CD4-positive, alpha-beta T cell (primary cell): Measurements from ENCODE around the gene HJURP. TPM values are rescaled to one million over a fixed set of nuclear protein-coding genes. Genes with fewer than 3 reads are reported as not detected.

Source experiments
- ATAC-seq: fragments of 200-7000 bp; cut with Tn5 transposase; one replicate; pipeline ENCODE4 v1.10.0; 2022; ENCODE audit warnings: mild to moderate bottlenecking; ENCODE audit not compliant: poor library complexity
- CTCF ChIA-PET: fragments of 350-600 bp; sonication (Branson Sonifier 250); formaldehyde crosslinking; loops from one replicate; lab custom pipeline; 2021; ENCODE audit warnings: antibody characterized with exemption, inconsistent platforms; lab: Charles Lee
- POLR2A ChIA-PET: fragments of 350-600 bp; sonication (Branson Sonifier 250); formaldehyde crosslinking; loops from one replicate; lab custom pipeline; 2021; ENCODE audit warnings: antibody characterized with exemption, inconsistent platforms; lab: Charles Lee
- DNase-seq, 14 experiments: peaks; one replicate each; pipeline ENCODE4 v3.0.0-alpha.2; 2013 to 2020; ENCODE audit warnings: mixed read lengths in 2 of 14
- H3K27ac ChIP-seq, 2 donors: one replicate each; pipeline versions ENCODE4 v1.5.1 to v1.7.0; 2013; ENCODE audit warnings: low read length in 2 of 2, low read depth in 1 of 2, mild to moderate bottlenecking in 1 of 2
- H3K27me3 ChIP-seq, 2 experiments: 1 replicate in 1 of 2; 2 replicates in 1 of 2; pipeline versions ENCODE4 v1.6.1 to v1.7.0; 2013; ENCODE audit warnings: low read length in 2 of 2, control low read depth in 1 of 2, mild to moderate bottlenecking in 1 of 2, moderate library complexity in 1 of 2; ENCODE audit not compliant: insufficient read depth in 2 of 2, control insufficient read depth in 1 of 2
- H3K36me3 ChIP-seq: one replicate; pipeline ENCODE4 v1.6.1; 2013; ENCODE audit warnings: low read length, control low read depth; ENCODE audit not compliant: insufficient read depth
- H3K4me1 ChIP-seq: one replicate; pipeline ENCODE4 v1.6.1; 2013; ENCODE audit warnings: low read length, control low read depth; ENCODE audit not compliant: insufficient read depth
- H3K4me3 ChIP-seq: one replicate; pipeline ENCODE4 v1.5.1; 2013; ENCODE audit warnings: mild to moderate bottlenecking, low read length, moderate library complexity
- H3K9me3 ChIP-seq, 2 experiments: 1 replicate in 1 of 2; 2 replicates in 1 of 2; pipeline versions ENCODE4 v1.6.1 to v1.7.0; 2013; ENCODE audit warnings: low read length in 2 of 2, mild to moderate bottlenecking in 2 of 2, control low read depth in 1 of 2, moderate library complexity in 1 of 2; ENCODE audit not compliant: control insufficient read depth in 1 of 2, insufficient read depth in 1 of 2
- H3K27ac Mint-ChIP-seq: one replicate; pipeline ENCODE4 v1.8.0; 2020; ENCODE audit warnings: mixed read lengths
- H3K27me3 Mint-ChIP-seq: one replicate; pipeline ENCODE4 v1.8.0; 2021; ENCODE audit warnings: mixed read lengths
- H3K36me3 Mint-ChIP-seq: one replicate; pipeline ENCODE4 v1.8.0; 2021; ENCODE audit warnings: low read depth, mixed read lengths
- H3K4me1 Mint-ChIP-seq: one replicate; pipeline ENCODE4 v1.8.0; 2021; ENCODE audit warnings: low read depth, mixed read lengths
- H3K4me3 Mint-ChIP-seq: one replicate; pipeline ENCODE4 v1.8.0; 2020; ENCODE audit warnings: mild to moderate bottlenecking, mixed read lengths
- H3K9me3 Mint-ChIP-seq: one replicate; pipeline ENCODE4 v1.8.0; 2020; ENCODE audit warnings: mixed read lengths
- intact Hi-C, 2 experiments: fragments of 100-400 bp; cut with DNase I in 1 of 2; cut with micrococcal nuclease in 1 of 2; formaldehyde crosslinking; loops; one replicate each; pipeline versions ENCODE4 v1.15.1 to v1.9.0; 2023 to 2025; cut with DNase I, micrococcal nuclease
- total RNA-seq, 174 experiments: library from RNA in 2 of 174; stranded (reverse) in 2 of 174; gene quantifications; one replicate each; pipeline ENCODE4 v1.2.3 and lab custom pipeline; 2021 to 2026
- TF ChIP-seq, protein P1 (sequence below): fragments of 200-600 bp; IDR thresholded peaks from one replicate; pipeline ENCODE4 v1.8.0; 2022; ENCODE audit warnings: antibody characterized with exemption, mild to moderate bottlenecking

HJURP gene
- total RNA-seq, 2 experiments from 2014 or later: 0.22 to 0.25 TPM

DNA sequence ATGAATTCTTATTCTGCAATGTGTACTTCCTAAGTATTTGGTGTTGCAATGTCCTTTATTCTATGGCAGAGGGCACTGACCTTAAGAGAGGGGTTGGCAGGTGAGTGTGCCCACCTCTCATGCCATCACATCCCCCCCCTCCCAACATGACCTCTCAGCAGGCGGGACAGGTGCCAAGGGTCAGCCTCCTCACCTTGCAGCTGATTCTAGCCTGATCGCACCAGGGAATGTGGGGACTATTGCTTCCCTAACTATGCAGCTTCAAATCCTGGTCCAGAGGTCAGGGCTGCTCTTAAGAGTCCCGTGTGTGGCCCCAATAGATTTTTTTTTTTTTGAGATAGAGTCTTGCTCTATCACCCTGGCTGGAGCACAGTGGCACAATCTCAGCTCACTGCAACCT lies 9.5 kb downstream of the HJURP start:
- ATAC-seq: no peak
- Histone ChIP-seq H3K9me3 (no peaks in the 10 kb centered on the region), H3K27me3 (no peaks in the 10 kb centered on the region), H3K4me3 (no peak overlapping the region), H3K4me1 (no peaks in the 10 kb centered on the region), H3K27ac (no peak overlapping the region), H3K36me3 (no peaks in the 10 kb centered on the region)
- Mint-ChIP-seq H3K27ac (no peak overlapping the region), H3K4me3 (no peak overlapping the region), H3K27me3 (no peaks in the 10 kb centered on the region), H3K4me1 (no peaks in the 10 kb centered on the region), H3K36me3 (no peaks in the 10 kb centered on the region), H3K9me3 (no peaks in the 10 kb centered on the region)
- ChIA-PET POLR2A (no interaction called here), CTCF (no interaction called here)
- intact Hi-C loops: no loop called here
- no peak for DNase-seq
- TF ChIP-seq, protein P1, sequence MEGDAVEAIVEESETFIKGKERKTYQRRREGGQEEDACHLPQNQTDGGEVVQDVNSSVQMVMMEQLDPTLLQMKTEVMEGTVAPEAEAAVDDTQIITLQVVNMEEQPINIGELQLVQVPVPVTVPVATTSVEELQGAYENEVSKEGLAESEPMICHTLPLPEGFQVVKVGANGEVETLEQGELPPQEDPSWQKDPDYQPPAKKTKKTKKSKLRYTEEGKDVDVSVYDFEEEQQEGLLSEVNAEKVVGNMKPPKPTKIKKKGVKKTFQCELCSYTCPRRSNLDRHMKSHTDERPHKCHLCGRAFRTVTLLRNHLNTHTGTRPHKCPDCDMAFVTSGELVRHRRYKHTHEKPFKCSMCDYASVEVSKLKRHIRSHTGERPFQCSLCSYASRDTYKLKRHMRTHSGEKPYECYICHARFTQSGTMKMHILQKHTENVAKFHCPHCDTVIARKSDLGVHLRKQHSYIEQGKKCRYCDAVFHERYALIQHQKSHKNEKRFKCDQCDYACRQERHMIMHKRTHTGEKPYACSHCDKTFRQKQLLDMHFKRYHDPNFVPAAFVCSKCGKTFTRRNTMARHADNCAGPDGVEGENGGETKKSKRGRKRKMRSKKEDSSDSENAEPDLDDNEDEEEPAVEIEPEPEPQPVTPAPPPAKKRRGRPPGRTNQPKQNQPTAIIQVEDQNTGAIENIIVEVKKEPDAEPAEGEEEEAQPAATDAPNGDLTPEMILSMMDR: no peak

DNA sequence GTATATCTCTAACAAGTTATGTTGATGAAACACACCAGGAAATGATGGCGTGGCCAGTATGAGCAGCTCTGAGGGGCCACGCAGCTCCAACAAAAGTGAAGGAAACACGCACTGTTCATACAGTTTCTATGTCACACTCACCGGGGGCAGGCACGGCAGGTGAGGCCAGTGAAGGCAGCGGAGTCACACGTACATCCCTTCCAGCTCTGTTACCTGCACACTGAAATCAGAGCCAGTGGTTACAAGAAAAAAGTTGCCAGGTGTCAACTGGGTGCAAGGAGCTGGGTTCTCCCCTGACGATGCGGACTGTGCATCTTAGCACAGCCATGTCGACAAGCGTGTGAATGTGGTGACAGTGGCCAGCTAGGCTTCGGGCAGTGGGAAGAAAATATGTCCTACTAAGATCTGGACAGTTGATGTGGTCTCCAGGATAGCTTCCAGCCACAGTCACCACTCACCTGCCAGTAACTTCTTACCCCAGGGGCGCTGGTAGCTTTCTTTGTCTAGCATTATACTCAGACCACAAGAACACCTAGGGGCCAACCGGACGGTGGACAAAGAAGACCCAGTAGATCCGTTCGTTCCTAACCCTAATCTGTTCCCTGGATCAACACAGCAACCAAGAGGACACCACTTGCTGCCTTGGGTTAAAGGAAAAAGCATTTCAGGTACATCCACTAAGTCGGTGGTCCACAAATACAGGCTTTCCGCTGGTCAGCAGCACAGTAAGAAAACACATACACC lies 10.1 kb downstream of the HJURP start:
- no peak overlapping the region for H3K27ac ChIP-seq
- H3K4me3 ChIP-seq: no peak overlapping the region
- Mint-ChIP-seq H3K27me3 (no peaks in the 10 kb centered on the region), H3K27ac (no peak overlapping the region), H3K9me3 (no peaks in the 10 kb centered on the region), H3K36me3 (no peaks in the 10 kb centered on the region), H3K4me3 (no peak overlapping the region), H3K4me1 (no peaks in the 10 kb centered on the region)
- no peaks in the 10 kb centered on the region for H3K27me3 ChIP-seq
- no peaks in the 10 kb centered on the region for H3K9me3 ChIP-seq
- TF ChIP-seq, protein P1: no peak
- ATAC-seq: no peak
- no peaks in the 10 kb centered on the region for H3K36me3 ChIP-seq
- ChIA-PET POLR2A (no interaction called here), CTCF (interaction anchor here (0.6 kb wide), 1 partner anchor 527 kb away, joined by 3 read pairs; no protein-coding TSS in a partner anchor)
- no peaks in the 10 kb centered on the region for H3K4me1 ChIP-seq
- DNase-seq: no peak
- intact Hi-C loops: no loop called here

DNA sequence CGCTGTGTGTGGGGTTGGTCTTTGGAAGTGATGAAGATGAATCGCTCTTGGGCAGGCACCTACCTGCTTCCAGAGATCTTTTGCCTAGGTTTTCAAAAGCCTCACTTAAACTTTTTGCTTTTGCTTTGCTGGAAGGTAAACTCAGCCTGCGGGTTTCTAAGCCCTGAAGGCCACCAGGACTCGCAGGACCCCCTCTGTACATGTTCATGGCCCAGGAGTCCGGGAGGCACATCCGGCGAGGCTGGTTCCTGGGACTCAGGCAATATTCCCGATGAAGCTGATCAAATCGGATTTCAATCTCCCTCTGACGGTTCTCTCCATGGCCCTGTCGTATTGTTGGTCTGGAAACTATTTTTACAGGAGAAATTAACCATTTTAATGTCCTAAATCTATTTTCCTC lies 13.2 kb downstream of the HJURP start:
- H3K4me3 ChIP-seq: no peak overlapping the region
- H3K4me1 ChIP-seq: peaks cover 3% of the 10 kb centered on the region
- Mint-ChIP-seq H3K4me3 (no peak overlapping the region), H3K27me3 (no peaks in the 10 kb centered on the region), H3K9me3 (no peaks in the 10 kb centered on the region), H3K27ac (no peak overlapping the region), H3K36me3 (no peaks in the 10 kb centered on the region), H3K4me1 (peaks cover 7% of the 10 kb centered on the region)
- TF ChIP-seq, protein P1: no peak
- DNase-seq (no peak), ATAC-seq (no peak)
- no peaks in the 10 kb centered on the region for H3K9me3 ChIP-seq
- ChIA-PET POLR2A (no interaction called here), CTCF (no interaction called here)
- no peaks in the 10 kb centered on the region for H3K36me3 ChIP-seq
- H3K27ac ChIP-seq: no peak overlapping the region
- no peaks in the 10 kb centered on the region for H3K27me3 ChIP-seq
- intact Hi-C loops: no loop called here
